Measurements from ENCODE around the gene VPS16. TPM values are rescaled to one million over a fixed set of nuclear protein-coding genes. Genes with fewer than 3 reads are reported as not detected.

The VPS16 gene
- total RNA-seq (10 to 100 TPM; 45.5 to 62.4 (median 56.1) TPM), polyA plus RNA-seq (10 to 100 TPM; 25.0 to 43.3 TPM), total RNA-seq (60.6 reads per million, percentile 75 among the genes with 10 or more reads in this experiment)

DNA sequence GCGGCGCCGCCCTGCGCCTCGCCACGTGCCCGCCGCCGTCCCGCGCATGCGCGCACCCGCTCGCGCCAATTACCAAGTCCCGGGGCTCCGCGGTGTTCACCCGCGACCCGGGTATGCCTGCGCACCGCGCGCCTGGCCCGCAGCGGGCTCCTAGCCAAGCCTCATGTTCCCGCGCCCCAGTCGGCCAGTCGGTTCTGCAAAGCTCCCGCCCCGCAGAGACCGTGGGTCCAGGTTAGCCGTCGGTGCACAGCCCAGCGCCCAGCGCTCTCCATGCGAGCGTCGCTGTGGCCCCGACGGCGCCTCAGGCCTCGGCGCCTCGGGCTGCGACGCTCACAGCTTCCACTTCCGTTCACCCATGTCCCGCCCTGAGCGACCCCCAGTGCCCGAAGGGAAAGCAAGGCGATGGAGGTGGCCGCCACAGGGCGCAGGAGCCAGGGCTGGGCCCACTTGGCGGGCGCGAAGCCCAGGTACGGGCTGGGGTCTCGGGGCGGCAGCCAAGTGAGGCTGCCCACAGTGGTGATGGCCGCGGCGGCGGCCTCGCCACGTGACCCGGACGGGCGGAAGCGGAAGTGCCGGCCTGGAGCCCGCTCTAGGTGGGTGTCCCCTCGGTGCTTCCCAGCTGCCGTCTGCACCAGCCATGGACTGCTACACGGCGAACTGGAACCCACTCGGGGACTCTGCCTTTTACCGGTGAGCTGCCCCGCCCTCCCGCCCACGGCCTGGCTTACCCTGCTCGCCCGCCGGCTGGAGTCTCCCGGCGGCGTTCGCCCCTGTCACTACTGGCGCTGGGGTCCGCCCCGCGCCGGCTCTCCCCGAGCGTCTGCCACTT is at the start of gene VPS16, which contains the start of gene PCED1A:
TSS of gene VPS16 (plus strand) at position 608 of the 829 bp plus-strand sequence. CDS start at position 638, 30 bp downstream.
TSS of gene PCED1A (minus strand) at position 518 of the 829 bp plus-strand sequence. CDS start 743 bp downstream, outside the sequence.
- ChIA-PET POLR2A (interaction anchor here (0.6 to 2.5 kb wide), 15 partner anchors 10 to 370 kb away, joined by 3 to 15 read pairs (median 5); partner anchors contain the start of genes IDH3B, NOP56, PTPRA and SNRPB), CTCF (interaction anchor here (1.0 to 1.1 kb wide), 3 partner anchors 14 to 127 kb away, joined by 3 to 4 read pairs (median 3); no protein-coding TSS in a partner anchor)
- peak; percentile 83 to 94 (median 90) for DNase-seq
- H3K4me1 Mint-ChIP-seq = peaks cover 18 to 48% (median 45%) of the 10 kb centered on the region in 7 donors
- H3K9me3 Mint-ChIP-seq = peaks cover 0 to 4% (median 0%) of the 10 kb centered on the region in 11 donors
- H3K36me3 Mint-ChIP-seq = peaks cover 0 to 19% (median 4%) of the 10 kb centered on the region in 5 donors
- Histone ChIP-seq H3K27me3 (ENCODE audit: control insufficient read depth in 2 of 2, insufficient read depth in 2 of 2, low read length in 2 of 2) (no peaks in the 10 kb centered on the region), H3K36me3 (ENCODE audit: control insufficient read depth in 2 of 3, insufficient read depth in 3 of 3, low read length in 3 of 3) (peaks cover 0 to 8% (median 0%) of the 10 kb centered on the region in 3 experiments), H3K4me1 (ENCODE audit: control insufficient read depth in 2 of 2, insufficient read depth in 2 of 2, low read length in 2 of 2) (peaks cover 15 to 21% of the 10 kb centered on the region in 2 donors), H3K4me3 (ENCODE audit: low read length) (peak within 1 kb of the TSS; percentile 72), H3K9me3 (ENCODE audit: control insufficient read depth in 2 of 3, low read length in 3 of 3) (no peaks in the 10 kb centered on the region), H3K27ac (ENCODE audit: low read depth, low read length) (peak within 1 kb of the TSS; percentile 77)
- H3K27me3 Mint-ChIP-seq = no peaks in the 10 kb centered on the region
- peak; percentile 97 for ATAC-seq
- intact Hi-C loops (cut with micrococcal nuclease) = loop anchor here (1.0 to 2.0 kb wide), 8 partner anchors 33 to 568 kb away; partner anchors contain the start of genes PTPRA (in 2 of the 2), CPXM1 (in 1 of the 2), EBF4 (in 1 of the 2) and NOP56 (in 1 of the 2)
- peak within 1 kb of the TSS; percentile 83 to 93 (median 90) for H3K4me3 Mint-ChIP-seq
- H3K27ac Mint-ChIP-seq = peak within 1 kb of the TSS; percentile 67 to 95 (median 92)

DNA sequence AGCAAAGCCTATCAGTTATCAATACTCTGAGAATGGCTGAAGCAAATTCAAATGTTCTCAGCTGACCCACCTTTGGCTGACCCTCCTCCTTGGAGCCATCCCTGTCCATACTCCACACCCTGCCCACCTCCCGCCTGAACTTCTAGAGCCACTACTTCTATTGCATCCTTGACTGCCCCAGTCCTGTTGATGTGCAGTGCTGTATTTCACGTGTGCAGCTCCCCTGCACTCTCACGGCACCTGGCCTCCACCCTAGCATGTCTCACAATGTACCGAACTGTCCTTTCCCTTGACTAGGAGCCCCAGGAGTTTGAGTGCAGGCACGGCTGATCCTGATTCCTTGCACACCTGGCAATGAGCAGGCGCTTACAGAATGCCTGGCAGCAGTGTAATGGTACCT is 47.1 kb upstream of the VPS16 start:
- Histone ChIP-seq H3K9me3 (ENCODE audit: control insufficient read depth in 2 of 3, low read length in 3 of 3) (no peaks in the 10 kb centered on the region), H3K4me3 (ENCODE audit: low read length) (no peak overlapping the region), H3K36me3 (ENCODE audit: control insufficient read depth in 2 of 3, insufficient read depth in 3 of 3, low read length in 3 of 3) (no peaks in the 10 kb centered on the region), H3K27ac (ENCODE audit: low read depth, low read length) (no peak overlapping the region), H3K27me3 (ENCODE audit: control insufficient read depth in 2 of 2, insufficient read depth in 2 of 2, low read length in 2 of 2) (no peaks in the 10 kb centered on the region), H3K4me1 (ENCODE audit: control insufficient read depth in 2 of 2, insufficient read depth in 2 of 2, low read length in 2 of 2) (no peaks in the 10 kb centered on the region)
- Mint-ChIP-seq H3K36me3 (no peaks in the 10 kb centered on the region), H3K4me3 (peak overlapping the region in 1 of 10 donors; percentile 15), H3K4me1 (no peaks in the 10 kb centered on the region), H3K27ac (no peak overlapping the region), H3K9me3 (peaks cover 0 to 1% (median 0%) of the 10 kb centered on the region in 11 donors), H3K27me3 (peaks cover 31 to 42% (median 36%) of the 10 kb centered on the region in 5 donors)
- CTCF ChIA-PET = no interaction called here
- no peak for ATAC-seq
- no peak for DNase-seq
- POLR2A ChIA-PET = no interaction called here
- intact Hi-C loops (cut with micrococcal nuclease) = no loop called here

DNA sequence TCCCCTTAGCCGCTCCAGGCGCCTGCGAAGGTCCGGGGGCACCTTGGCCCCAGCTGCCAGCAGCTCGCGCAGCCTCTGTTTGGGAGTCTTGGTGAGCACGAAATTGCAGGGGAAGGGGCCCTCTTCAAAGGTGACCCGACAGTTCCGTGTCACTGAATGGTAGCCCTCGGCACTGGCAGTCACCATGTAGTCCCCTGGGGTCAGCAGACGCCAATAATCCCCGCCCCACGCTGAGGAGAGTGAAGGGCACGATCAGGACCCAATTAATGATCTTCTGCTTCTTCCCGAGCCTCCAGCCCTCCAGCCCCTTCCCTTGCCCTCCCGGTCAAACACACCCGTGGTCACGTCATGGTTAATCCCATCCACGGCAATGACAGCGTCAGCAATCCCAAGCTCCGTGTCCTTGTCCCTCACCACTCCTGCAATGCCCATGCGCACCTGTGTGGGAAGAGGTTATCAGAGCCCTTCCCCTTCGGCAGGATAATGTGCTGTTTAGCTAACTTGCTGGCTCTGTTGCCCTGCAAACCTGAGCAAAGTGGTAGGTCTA is 46.3 kb upstream of the VPS16 start:
- Histone ChIP-seq H3K27me3 (ENCODE audit: control insufficient read depth in 2 of 2, insufficient read depth in 2 of 2, low read length in 2 of 2) (no peaks in the 10 kb centered on the region), H3K9me3 (ENCODE audit: control insufficient read depth in 2 of 3, low read length in 3 of 3) (no peaks in the 10 kb centered on the region), H3K4me1 (ENCODE audit: control insufficient read depth in 2 of 2, insufficient read depth in 2 of 2, low read length in 2 of 2) (no peaks in the 10 kb centered on the region), H3K4me3 (ENCODE audit: low read length) (no peak overlapping the region), H3K27ac (ENCODE audit: low read depth, low read length) (no peak overlapping the region), H3K36me3 (ENCODE audit: control insufficient read depth in 2 of 3, insufficient read depth in 3 of 3, low read length in 3 of 3) (no peaks in the 10 kb centered on the region)
- CTCF ChIA-PET = no interaction called here
- Mint-ChIP-seq H3K27ac (no peak overlapping the region), H3K4me1 (peaks cover 3 to 6% (median 5%) of the 10 kb centered on the region in 7 donors), H3K36me3 (no peaks in the 10 kb centered on the region), H3K9me3 (no peaks in the 10 kb centered on the region), H3K4me3 (no peak overlapping the region), H3K27me3 (peaks cover 38 to 45% (median 42%) of the 10 kb centered on the region in 5 donors)
- DNase-seq (no peak), ATAC-seq (no peak)
- POLR2A ChIA-PET = interaction anchor here (0.7 kb wide), 1 partner anchor 352 kb away, joined by 3 read pairs; no protein-coding TSS in a partner anchor
- intact Hi-C loops (cut with micrococcal nuclease) = no loop called here

DNA sequence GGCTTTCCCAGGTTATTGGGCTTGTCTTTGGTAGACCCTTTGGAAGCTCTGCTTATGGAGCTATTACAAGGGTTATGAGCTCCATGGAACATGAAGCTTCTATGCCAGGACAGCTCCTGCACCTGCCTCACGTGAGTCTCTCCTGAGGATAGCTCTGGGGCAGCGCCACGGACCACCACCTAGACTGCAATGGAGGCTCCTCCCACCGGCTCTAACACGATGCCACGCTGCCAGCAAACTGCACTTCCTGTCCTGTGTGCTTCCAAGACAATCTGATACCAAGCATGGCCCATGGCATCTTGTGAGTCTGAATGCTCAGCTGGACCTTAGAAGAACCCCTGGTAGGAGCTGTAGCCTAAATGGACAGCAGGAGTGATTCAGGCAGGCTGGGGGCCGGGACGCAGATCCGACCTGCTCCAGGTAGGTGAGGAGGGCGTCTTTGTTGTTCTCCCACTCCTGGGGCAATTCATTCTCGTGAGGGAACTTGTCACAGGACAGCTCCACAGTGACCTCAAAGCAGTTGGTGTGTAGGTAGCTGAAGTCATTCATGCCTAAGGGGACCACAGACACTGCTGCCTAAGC is 45.6 kb upstream of the VPS16 start:
- Mint-ChIP-seq H3K4me3 (no peak overlapping the region), H3K27me3 (peaks cover 45 to 50% (median 47%) of the 10 kb centered on the region in 5 donors), H3K36me3 (peaks cover 0 to 4% (median 2%) of the 10 kb centered on the region in 5 donors), H3K9me3 (no peaks in the 10 kb centered on the region), H3K27ac (no peak overlapping the region), H3K4me1 (peaks cover 9 to 13% (median 12%) of the 10 kb centered on the region in 7 donors)
- intact Hi-C loops (cut with micrococcal nuclease) = no loop called here
- H3K4me1 ChIP-seq (ENCODE audit: control insufficient read depth in 2 of 2, insufficient read depth in 2 of 2, low read length in 2 of 2) = no peaks in the 10 kb centered on the region
- H3K9me3 ChIP-seq (ENCODE audit: control insufficient read depth in 2 of 3, low read length in 3 of 3) = no peaks in the 10 kb centered on the region
- no peaks in the 10 kb centered on the region for H3K36me3 ChIP-seq (ENCODE audit: control insufficient read depth in 2 of 3, insufficient read depth in 3 of 3, low read length in 3 of 3)
- DNase-seq (no peak), ATAC-seq (no peak)
- ChIA-PET CTCF (no interaction called here), POLR2A (interaction anchor here (0.7 kb wide), 1 partner anchor 352 kb away, joined by 3 read pairs; no protein-coding TSS in a partner anchor)
- no peak overlapping the region for H3K4me3 ChIP-seq (ENCODE audit: low read length)
- no peak overlapping the region for H3K27ac ChIP-seq (ENCODE audit: low read depth, low read length)
- H3K27me3 ChIP-seq (ENCODE audit: control insufficient read depth in 2 of 2, insufficient read depth in 2 of 2, low read length in 2 of 2) = peaks cover 0 to 4% of the 10 kb centered on the region in 2 donors

DNA sequence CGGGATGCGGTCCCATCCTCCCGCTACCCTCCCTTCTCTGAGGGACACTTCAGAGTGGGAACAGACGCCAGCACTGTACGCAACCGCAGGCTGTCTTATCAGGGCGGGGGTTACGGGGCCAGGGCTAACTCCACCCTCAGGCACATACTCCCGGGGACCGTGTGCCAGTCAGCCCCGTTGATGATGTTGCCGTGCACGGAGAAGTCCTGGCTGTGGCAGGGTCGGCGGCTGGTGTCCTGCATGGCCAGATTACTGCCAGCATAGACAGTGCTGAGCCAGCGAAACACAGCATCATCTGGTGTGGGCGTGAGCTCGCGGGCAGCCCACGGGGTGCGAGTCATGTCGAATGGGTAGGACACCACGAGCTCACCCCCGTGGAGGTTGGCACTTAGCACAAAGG is 45.1 kb upstream of the VPS16 start:
- H3K9me3 Mint-ChIP-seq = no peaks in the 10 kb centered on the region
- no peak for ATAC-seq
- no peak for DNase-seq
- no peaks in the 10 kb centered on the region for H3K4me1 ChIP-seq (ENCODE audit: control insufficient read depth in 2 of 2, insufficient read depth in 2 of 2, low read length in 2 of 2)
- peaks cover 11 to 16% (median 15%) of the 10 kb centered on the region in 7 donors for H3K4me1 Mint-ChIP-seq
- no peak overlapping the region for H3K4me3 ChIP-seq (ENCODE audit: low read length)
- CTCF ChIA-PET = no interaction called here
- H3K36me3 ChIP-seq (ENCODE audit: control insufficient read depth in 2 of 3, insufficient read depth in 3 of 3, low read length in 3 of 3) = no peaks in the 10 kb centered on the region
- intact Hi-C loops (cut with micrococcal nuclease) = no loop called here
- H3K4me3 Mint-ChIP-seq = no peak overlapping the region
- no peak overlapping the region for H3K27ac Mint-ChIP-seq
- peaks cover 0 to 6% (median 4%) of the 10 kb centered on the region in 5 donors for H3K36me3 Mint-ChIP-seq
- peaks cover 0 to 5% of the 10 kb centered on the region in 2 donors for H3K27me3 ChIP-seq (ENCODE audit: control insufficient read depth in 2 of 2, insufficient read depth in 2 of 2, low read length in 2 of 2)
- H3K27ac ChIP-seq (ENCODE audit: low read depth, low read length) = no peak overlapping the region
- H3K27me3 Mint-ChIP-seq = peaks cover 45 to 48% (median 48%) of the 10 kb centered on the region in 5 donors
- no peaks in the 10 kb centered on the region for H3K9me3 ChIP-seq (ENCODE audit: control insufficient read depth in 2 of 3, low read length in 3 of 3)
- POLR2A ChIA-PET = no interaction called here

- Mint-ChIP-seq H3K27ac (no peak overlapping the region), H3K4me1 (peaks cover 17 to 22% (median 21%) of the 10 kb centered on the region in 7 donors)
These were observed 44.4 kb upstream of the VPS16 start for GRCh38 chr20:2796011-2796660.

More at GRCh38 chr20:2796011-2796660, 44.4 kb upstream of the VPS16 start:
- Histone ChIP-seq H3K9me3 (ENCODE audit: control insufficient read depth in 2 of 3, low read length in 3 of 3) (no peaks in the 10 kb centered on the region), H3K27ac (ENCODE audit: low read depth, low read length) (no peak overlapping the region), H3K36me3 (ENCODE audit: control insufficient read depth in 2 of 3, insufficient read depth in 3 of 3, low read length in 3 of 3) (no peaks in the 10 kb centered on the region), H3K4me1 (ENCODE audit: control insufficient read depth in 2 of 2, insufficient read depth in 2 of 2, low read length in 2 of 2) (peaks cover 0 to 5% of the 10 kb centered on the region in 2 donors), H3K27me3 (ENCODE audit: control insufficient read depth in 2 of 2, insufficient read depth in 2 of 2, low read length in 2 of 2) (peaks cover 0 to 5% of the 10 kb centered on the region in 2 donors), H3K4me3 (ENCODE audit: low read length) (no peak overlapping the region)
- ChIA-PET POLR2A (no interaction called here), CTCF (no interaction called here)
- Mint-ChIP-seq H3K4me3 (no peak overlapping the region), H3K27me3 (peaks cover 49 to 54% (median 49%) of the 10 kb centered on the region in 5 donors), H3K9me3 (peaks cover 0 to 4% (median 0%) of the 10 kb centered on the region in 11 donors), H3K36me3 (peaks cover 0 to 6% (median 4%) of the 10 kb centered on the region in 5 donors)
- intact Hi-C loops (cut with micrococcal nuclease) = no loop called here
- no peak for DNase-seq
- ATAC-seq = no peak
